ENCODE results near the gene ZNF569.
"Not testable (repeated sequence)": the region's sequence is repeated elsewhere in the genome, so short reads cannot be mapped to it uniquely, and the experiment has no call there.

GRCh38 chr19:37406140-37406846 lies 61.0 kb downstream of the ZNF569 start:
- not testable (repeated sequence) for TF ChIP-seq CTCF (IDR thresholded peaks at IDR 0.05; ENCODE audit: borderline replicate concordance, extremely low read depth, low read length, poor library complexity, severe bottlenecking); EZH2 (IDR thresholded peaks at IDR 0.05; ENCODE audit: borderline replicate concordance, low read depth, low read length, severe bottlenecking)
